ENCODE results near the gene GPR153. TPM values are rescaled to one million over a fixed set of nuclear protein-coding genes. Genes with fewer than 3 reads are reported as not detected.

Gene GPR153
- total and polyA plus RNA-seq, 2 of the 8 experiments (the other 6 are each of a cell fraction or from before 2014, with no cell fraction given): 5.7 to 8.1 TPM

GRCh38 chr1:6251681-6252373 is 9.1 kb downstream of the GPR153 start:
- Histone ChIP-seq H3K18ac (ENCODE audit: extremely low read depth, low read length) (no peak overlapping the region), H3K4me3 (ENCODE audit: extremely low read depth in 1 of 4, insufficient read depth in 2 of 4, low read depth in 3 of 4, low read length in 4 of 4) (no peak overlapping the region), H3K79me1 (ENCODE audit: low read depth, low read length) (no peaks in the 10 kb centered on the region), H2AFZ (ENCODE audit: low read length) (no peak overlapping the region), H3K36me3 (ENCODE audit: control insufficient read depth in 2 of 4, insufficient read depth in 4 of 4, low read length in 3 of 4) (no peaks in the 10 kb centered on the region; a peak in 1 of 8 replicates), H2BK15ac (ENCODE audit: low read length) (no peak overlapping the region), H3K4ac (replicated peaks; ENCODE audit: insufficient read length, low read depth, low read length) (no peak overlapping the region), H4K20me1 (replicated peaks in 1 of 2; ENCODE audit: control insufficient read depth in 1 of 2, insufficient read depth in 2 of 2, low read length in 2 of 2) (peaks cover 7 to 32% of the 10 kb centered on the region in 2 experiments), H3K14ac (ENCODE audit: insufficient read length) (no peak overlapping the region), H3K27ac (ENCODE audit: low read depth, low read length) (no peak overlapping the region), H4K91ac (replicated peaks; ENCODE audit: insufficient read length, low read length) (no peak overlapping the region), H3K23me2 (ENCODE audit: low read depth, low read length) (peaks cover 11% of the 10 kb centered on the region; the same call in 1 of the 2 replicates), H3K56ac (replicated peaks; ENCODE audit: insufficient read length, low read depth, low read length) (no peak overlapping the region), H3K4me2 (ENCODE audit: insufficient read depth in 1 of 2, low read depth in 2 of 2, low read length in 2 of 2) (no peak overlapping the region), H3K4me1 (replicated peaks in 1 of 4; ENCODE audit: control insufficient read depth in 3 of 4, insufficient read depth in 4 of 4, low read length in 3 of 4) (peaks cover 0 to 11% (median 6%) of the 10 kb centered on the region in 4 experiments; a peak in 5 of 7 replicates), H4K8ac (ENCODE audit: extremely low read depth, insufficient read depth, low read length) (no peak overlapping the region), H2BK20ac (ENCODE audit: low read length) (no peak overlapping the region), H4K5ac (ENCODE audit: insufficient read length, low read depth, low read length) (no peak overlapping the region), H2AK5ac (ENCODE audit: low read depth, low read length) (no peak overlapping the region), H2BK5ac (ENCODE audit: low read depth, low read length) (no peak overlapping the region), H2BK12ac (ENCODE audit: low read depth, low read length) (no peak overlapping the region), H2BK120ac (replicated peaks; ENCODE audit: low read depth, low read length) (no peak overlapping the region), H3K9me3 (ENCODE audit: insufficient read depth in 2 of 2, low read depth in 1 of 2, low read length in 1 of 2) (no peaks in the 10 kb centered on the region), H3K27me3 (replicated peaks in 1 of 4; ENCODE audit: control insufficient read depth in 3 of 4, extremely low read depth in 1 of 4, insufficient read depth in 3 of 4, low read length in 3 of 4) (peaks cover 16 to 41% (median 34%) of the 10 kb centered on the region in 4 experiments), H3K79me2 (ENCODE audit: control insufficient read depth in 1 of 2, insufficient read depth in 2 of 2, low read length in 2 of 2) (no peaks in the 10 kb centered on the region), H3K23ac (ENCODE audit: insufficient read length) (no peak overlapping the region), H3K9ac (replicated peaks in 1 of 4; ENCODE audit: extremely low read depth in 1 of 4, low read depth in 3 of 4, low read length in 3 of 4) (no peak overlapping the region)
- CTCF ChIA-PET (ENCODE audit: partially characterized antibody): interaction anchor here (0.6 to 19.1 kb wide), 16 partner anchors 13 to 186 kb away, joined by 3 to 353 read pairs (median 6); partner anchors contain the start of genes RNF207 and RPL22
- POLR2A ChIA-PET (ENCODE audit: partially characterized antibody): interaction anchor here (1.3 to 9.3 kb wide), 3 partner anchors 14 to 84 kb away, joined by 3 to 64 read pairs (median 5); partner anchors contain the start of genes ICMT and RPL22
- FAIRE-seq (no peak), DNase-seq (ENCODE audit: low read depth in 1 of 2, low spot score in 2 of 2) (no peak)
- 79% methylated on average over 15 of the region's 15 CpGs; no CpG with 5 or more reads in 1 of the 2 experiments for WGBS, 2 experiments (ENCODE audit: extremely low coverage in 1 of 2, insufficient coverage in 1 of 2, insufficient read length in 1 of 2, insufficient replicate concordance in 2 of 2, low coverage in 1 of 2, low lambda C conversion rate in 2 of 2, missing lambda C conversion rate in 1 of 2)
- no peak for TF ChIP-seq RAD21 (IDR thresholded peaks at IDR 0.05 in 1 of 2, conservative IDR thresholded peaks at IDR 0.05 in 1 of 2; ENCODE audit: low read depth in 2 of 2, low read length in 2 of 2)
- TF ChIP-seq CREB1 (IDR thresholded peaks at IDR 0.05): no peak
- no peak for TF ChIP-seq SUZ12 (IDR thresholded peaks at IDR 0.05; ENCODE audit: low read length)
- TF ChIP-seq POLR2AphosphoS5 (IDR thresholded peaks at IDR 0.05; ENCODE audit: low read depth, low read length): no peak
- no peak for TF ChIP-seq NRF1 (IDR thresholded peaks at IDR 0.05; ENCODE audit: low read depth, low read length)
- no peak for TF ChIP-seq SP1 (IDR thresholded peaks at IDR 0.05; ENCODE audit: low read depth, low read length)
- no peak for TF ChIP-seq NANOG (IDR thresholded peaks at IDR 0.05; ENCODE audit: insufficient read depth, low read depth, low read length, poor library complexity, severe bottlenecking)
- TF ChIP-seq GABPA (IDR thresholded peaks at IDR 0.05; ENCODE audit: borderline replicate concordance, insufficient read depth, low read length): no peak
- no peak for TF ChIP-seq HDAC2 (IDR thresholded peaks at IDR 0.05; ENCODE audit: borderline replicate concordance in 1 of 2, low read depth in 2 of 2, low read length in 2 of 2)
- TF ChIP-seq PHF8 (conservative IDR thresholded peaks at IDR 0.05; ENCODE audit: low read depth, low read length): no peak
- TF ChIP-seq CBX8 (IDR thresholded peaks at IDR 0.05; ENCODE audit: borderline replicate concordance, low read depth, low read length): no peak

Measured in H1 (cell line).